Tibial nerve (tissue), 3 donors: ENCODE data around the gene SULT1A3.

Experiments
- CTCF ChIP-seq, 5 experiments: fragments of 200-600 bp in 3 of 5; fragments of 450-650 bp in 2 of 5; sonication (generic) in 3 of 5; IDR thresholded peaks; one replicate each; pipeline ENCODE4 v1.5.1; 2016 to 2019; ENCODE audit warnings: antibody characterized with exemption in 5 of 5, mild to moderate bottlenecking in 3 of 5, moderate library complexity in 2 of 5
- POLR2A ChIP-seq, 2 donors: fragments of 450-650 bp; IDR thresholded peaks; one replicate each; pipeline ENCODE4 v1.6.1; 2017; ENCODE audit warnings: antibody characterized with exemption in 2 of 2, mild to moderate bottlenecking in 2 of 2, moderate library complexity in 2 of 2

DNA sequence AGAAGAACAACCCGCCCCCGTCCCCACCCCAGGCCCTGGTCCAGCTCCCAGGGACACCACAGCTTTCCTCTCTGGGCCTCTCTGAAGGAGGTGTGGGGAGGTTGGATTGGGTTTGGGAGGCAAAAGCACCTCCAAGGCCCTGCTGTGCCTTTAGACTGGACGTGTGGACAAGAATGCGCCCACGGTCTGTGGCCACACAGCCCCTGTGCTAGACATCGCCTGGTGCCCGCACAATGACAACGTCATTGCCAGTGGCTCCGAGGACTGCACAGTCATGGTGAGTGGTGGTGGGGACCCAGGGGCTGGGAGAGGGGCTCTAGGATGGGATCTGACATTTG, 12.6 kb upstream of the SULT1A3 start:
- no peak for TF ChIP-seq CTCF (IDR thresholded peaks at IDR 0.05)
- TF ChIP-seq POLR2A (IDR thresholded peaks at IDR 0.05): no peak
